ENCODE measurements around the gene TTLL3.

TTLL3 gene

GRCh38 chr3:9781551-9781950 is 28.5 kb upstream of the TTLL3 start:
- DNase-seq = no peak

- no peak for DNase-seq
These were observed 28.0 kb upstream of the TTLL3 start for GRCh38 chr3:9781978-9782603.

- no peak for DNase-seq
These were observed 27.3 kb upstream of the TTLL3 start for GRCh38 chr3:9782770-9783169.

- no peak for DNase-seq
These were observed 26.1 kb upstream of the TTLL3 start for GRCh38 chr3:9783954-9784353.

GRCh38 chr3:9784965-9785364 is 25.1 kb upstream of the TTLL3 start:
- no peak for DNase-seq

GRCh38 chr3:9785602-9786001 is 24.5 kb upstream of the TTLL3 start:
- DNase-seq = no peak

GRCh38 chr3:9786209-9786739 is 23.8 kb upstream of the TTLL3 start:
- DNase-seq = no peak

GRCh38 chr3:9786825-9787669 is 23.0 kb upstream of the TTLL3 start:
- DNase-seq = no peak

- no peak for DNase-seq
These were observed 22.3 kb upstream of the TTLL3 start for GRCh38 chr3:9787714-9788113.

GRCh38 chr3:9791127-9791526 is 18.9 kb upstream of the TTLL3 start:
- no peak for DNase-seq

GRCh38 chr3:9791790-9792404 is 18.2 kb upstream of the TTLL3 start:
- no peak for DNase-seq

GRCh38 chr3:9792405-9793160 is 17.5 kb upstream of the TTLL3 start, which contains the start of the genes ARPC4 and TADA3:
ARPC4 (plus strand) TSS chr3:9793082; CDS start chr3:9793122, 40 bp downstream.
TADA3 (minus strand) TSS chr3:9792473; CDS start chr3:9791466, 1,007 bp downstream.
- peak; percentile 88 for DNase-seq

- DNase-seq = peak; percentile 19
These were observed 16.8 kb upstream of the TTLL3 start for GRCh38 chr3:9793161-9793781.

GRCh38 chr3:9794400-9794799 is 15.7 kb upstream of the TTLL3 start:
- no peak for DNase-seq

GRCh38 chr3:9795207-9795606 is 14.9 kb upstream of the TTLL3 start:
- no peak for DNase-seq

GRCh38 chr3:9797196-9797945 is 12.7 kb upstream of the TTLL3 start:
- DNase-seq = no peak

GRCh38 chr3:9800529-9800928 is 9.5 kb upstream of the TTLL3 start:
- no peak for DNase-seq

GRCh38 chr3:9803494-9803893 is 6.6 kb upstream of the TTLL3 start:
- no peak for DNase-seq

- no peak for DNase-seq
These were observed 5.1 kb upstream of the TTLL3 start for GRCh38 chr3:9804996-9805395.

- DNase-seq = no peak
These were observed 3.9 kb upstream of the TTLL3 start for GRCh38 chr3:9806137-9806536.

Measured in activated CD4-positive, alpha-beta T cell treated with anti-CD3 and anti-CD28 coated beads for 1 hour (primary cell).